Measurements from ENCODE around the gene HSP90AB1.

HSP90AB1 gene

DNA sequence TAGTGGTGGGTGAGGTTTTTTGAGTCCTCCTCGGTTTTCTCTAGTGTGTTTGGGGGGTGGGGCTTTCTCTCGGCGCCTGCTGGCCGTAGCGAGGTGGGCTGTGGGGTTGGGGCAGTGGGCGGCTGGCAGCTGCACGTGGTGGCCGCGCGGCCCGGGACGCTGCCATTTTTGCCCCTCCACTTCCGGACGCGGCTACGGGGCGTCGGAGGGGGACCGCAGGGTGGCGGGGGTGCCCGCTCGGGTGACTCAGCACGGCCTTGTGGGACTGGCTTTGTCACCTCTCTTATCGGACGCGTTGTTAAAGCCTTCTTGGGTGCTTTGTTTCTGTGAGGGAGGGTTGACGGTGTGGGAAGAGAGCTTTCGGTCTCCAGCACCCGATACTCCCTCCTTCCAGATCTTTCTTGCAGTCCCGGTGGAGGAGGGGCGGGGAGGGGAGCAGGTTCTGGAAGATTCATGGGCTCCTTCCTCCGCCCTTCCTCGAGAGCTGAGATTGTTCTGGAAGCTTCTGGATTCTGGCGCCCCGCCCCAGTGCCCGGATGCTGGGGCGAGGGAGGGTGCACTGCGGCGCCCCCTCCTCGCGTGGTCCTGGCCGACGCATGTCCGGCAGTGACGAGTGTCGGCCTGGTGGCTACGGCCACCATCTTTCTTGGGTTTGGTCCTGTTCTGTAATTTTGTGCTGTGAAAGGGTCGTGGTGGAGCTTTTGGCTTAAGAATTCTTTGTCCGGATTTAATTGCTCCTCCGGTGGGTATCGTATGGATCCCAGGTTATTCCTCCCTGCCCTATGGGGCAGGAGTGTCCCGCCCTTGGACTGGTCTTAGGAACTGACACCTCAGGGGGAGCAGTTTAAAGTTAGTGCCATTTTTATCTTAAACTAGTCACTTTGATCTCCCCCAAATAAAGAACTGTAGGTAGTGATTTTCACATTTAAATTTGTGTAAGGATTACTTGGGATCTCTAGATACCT, 719 bp downstream of the HSP90AB1 start:
- ChIA-PET POLR2A (interaction anchor here (0.6 to 4.4 kb wide), 13 partner anchors 8 to 621 kb away, joined by 3 to 109 read pairs (median 6); partner anchors contain the start of genes GTPBP2, SLC29A1 and SLC35B2), CTCF (interaction anchor here (1.4 to 8.1 kb wide), 6 partner anchors 9 to 151 kb away, joined by 3 to 135 read pairs (median 6); partner anchors contain the start of genes SLC29A1 and SLC35B2)
- TF ChIP-seq, protein P1, sequence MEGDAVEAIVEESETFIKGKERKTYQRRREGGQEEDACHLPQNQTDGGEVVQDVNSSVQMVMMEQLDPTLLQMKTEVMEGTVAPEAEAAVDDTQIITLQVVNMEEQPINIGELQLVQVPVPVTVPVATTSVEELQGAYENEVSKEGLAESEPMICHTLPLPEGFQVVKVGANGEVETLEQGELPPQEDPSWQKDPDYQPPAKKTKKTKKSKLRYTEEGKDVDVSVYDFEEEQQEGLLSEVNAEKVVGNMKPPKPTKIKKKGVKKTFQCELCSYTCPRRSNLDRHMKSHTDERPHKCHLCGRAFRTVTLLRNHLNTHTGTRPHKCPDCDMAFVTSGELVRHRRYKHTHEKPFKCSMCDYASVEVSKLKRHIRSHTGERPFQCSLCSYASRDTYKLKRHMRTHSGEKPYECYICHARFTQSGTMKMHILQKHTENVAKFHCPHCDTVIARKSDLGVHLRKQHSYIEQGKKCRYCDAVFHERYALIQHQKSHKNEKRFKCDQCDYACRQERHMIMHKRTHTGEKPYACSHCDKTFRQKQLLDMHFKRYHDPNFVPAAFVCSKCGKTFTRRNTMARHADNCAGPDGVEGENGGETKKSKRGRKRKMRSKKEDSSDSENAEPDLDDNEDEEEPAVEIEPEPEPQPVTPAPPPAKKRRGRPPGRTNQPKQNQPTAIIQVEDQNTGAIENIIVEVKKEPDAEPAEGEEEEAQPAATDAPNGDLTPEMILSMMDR (IDR thresholded peaks at IDR 0.05; ENCODE audit: insufficient read depth, low read length, missing control alignments): no peak
- no peak for DNase-seq (ENCODE audit: low read depth, low spot score)
- H3K4me3 ChIP-seq (ENCODE audit: low read depth, low read length): peak overlapping the region; percentile 99

DNA sequence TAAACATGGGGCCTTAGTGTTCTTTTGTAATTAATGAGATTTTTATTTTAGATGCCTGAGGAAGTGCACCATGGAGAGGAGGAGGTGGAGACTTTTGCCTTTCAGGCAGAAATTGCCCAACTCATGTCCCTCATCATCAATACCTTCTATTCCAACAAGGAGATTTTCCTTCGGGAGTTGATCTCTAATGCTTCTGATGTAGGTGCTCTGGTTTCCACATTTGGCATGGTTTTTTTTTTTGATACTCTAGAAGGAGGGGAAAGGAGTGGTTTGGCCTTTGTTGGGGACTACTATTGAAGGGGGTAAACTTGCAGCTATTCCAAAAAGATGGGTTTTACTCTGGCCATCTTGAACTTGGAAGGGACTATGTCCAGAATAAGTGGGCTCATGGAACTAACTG, 1.7 kb downstream of the HSP90AB1 start:
- DNase-seq (ENCODE audit: low read depth, low spot score): no peak
- CTCF ChIA-PET: interaction anchor here (1.4 to 8.1 kb wide), 7 partner anchors 8 to 152 kb away, joined by 3 to 135 read pairs (median 5); partner anchors contain the start of gene SLC35B2
- TF ChIP-seq, protein P1 (IDR thresholded peaks at IDR 0.05; ENCODE audit: insufficient read depth, low read length, missing control alignments): no peak
- POLR2A ChIA-PET: interaction anchor here (4.4 kb wide), 1 partner anchor 7 kb away, joined by 109 read pairs; the partner anchor contains the start of gene SLC35B2
- peak overlapping the region; percentile 99 for H3K4me3 ChIP-seq (ENCODE audit: low read depth, low read length)

DNA sequence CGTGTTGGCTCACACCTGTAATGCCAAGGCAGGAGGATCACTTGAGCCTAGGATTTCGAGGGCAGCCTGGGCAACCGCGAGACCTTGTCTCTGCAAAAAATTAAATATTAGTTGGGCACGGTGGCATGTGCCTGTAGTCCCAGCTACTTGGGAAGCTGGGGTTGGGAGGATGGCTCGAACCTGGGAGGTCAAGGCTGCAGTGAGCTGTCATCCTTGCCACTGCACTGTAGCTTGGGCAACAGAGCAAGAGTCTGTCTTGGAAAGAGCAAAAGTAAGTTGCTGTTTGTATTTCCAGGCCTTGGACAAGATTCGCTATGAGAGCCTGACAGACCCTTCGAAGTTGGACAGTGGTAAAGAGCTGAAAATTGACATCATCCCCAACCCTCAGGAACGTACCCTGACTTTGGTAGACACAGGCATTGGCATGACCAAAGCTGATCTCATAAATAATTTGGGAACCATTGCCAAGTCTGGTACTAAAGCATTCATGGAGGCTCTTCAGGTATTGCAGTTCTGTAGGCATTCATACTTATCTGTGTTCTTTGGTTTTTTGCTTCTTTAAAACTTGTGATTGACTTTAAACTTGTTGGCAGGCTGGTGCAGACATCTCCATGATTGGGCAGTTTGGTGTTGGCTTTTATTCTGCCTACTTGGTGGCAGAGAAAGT, 2.3 kb downstream of the HSP90AB1 start:
- peak overlapping the region; percentile 99 for H3K4me3 ChIP-seq (ENCODE audit: low read depth, low read length)
- POLR2A ChIA-PET: interaction anchor here (4.4 kb wide), 1 partner anchor 7 kb away, joined by 109 read pairs; the partner anchor contains the start of gene SLC35B2
- CTCF ChIA-PET: interaction anchor here (1.5 to 8.1 kb wide), 5 partner anchors 7 to 152 kb away, joined by 3 to 135 read pairs (median 5); partner anchors contain the start of gene SLC35B2
- TF ChIP-seq, protein P1 (IDR thresholded peaks at IDR 0.05; ENCODE audit: insufficient read depth, low read length, missing control alignments): no peak
- no peak for DNase-seq (ENCODE audit: low read depth, low spot score)

DNA sequence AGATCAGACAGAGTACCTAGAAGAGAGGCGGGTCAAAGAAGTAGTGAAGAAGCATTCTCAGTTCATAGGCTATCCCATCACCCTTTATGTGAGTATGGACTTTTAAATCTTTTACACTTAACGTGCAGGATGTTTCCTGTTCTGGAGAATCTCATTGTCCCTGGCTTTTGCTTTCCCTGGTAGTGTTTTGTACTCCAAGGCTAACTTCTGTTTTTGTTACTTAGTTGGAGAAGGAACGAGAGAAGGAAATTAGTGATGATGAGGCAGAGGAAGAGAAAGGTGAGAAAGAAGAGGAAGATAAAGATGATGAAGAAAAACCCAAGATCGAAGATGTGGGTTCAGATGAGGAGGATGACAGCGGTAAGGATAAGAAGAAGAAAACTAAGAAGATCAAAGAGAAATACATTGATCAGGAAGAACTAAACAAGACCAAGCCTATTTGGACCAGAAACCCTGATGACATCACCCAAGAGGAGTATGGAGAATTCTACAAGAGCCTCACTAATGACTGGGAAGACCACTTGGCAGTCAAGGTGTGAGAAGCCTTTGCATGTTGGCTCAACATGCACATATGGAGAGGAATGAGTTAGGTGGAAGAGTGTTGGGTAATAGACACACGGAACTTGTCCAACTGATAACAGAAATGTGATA, 3.3 kb downstream of the HSP90AB1 start:
- ChIA-PET POLR2A (no interaction called here), CTCF (interaction anchor here (0.9 to 8.1 kb wide), 4 partner anchors 14 to 77 kb away, joined by 3 to 135 read pairs (median 39); no protein-coding TSS in a partner anchor)
- TF ChIP-seq, protein P1 (IDR thresholded peaks at IDR 0.05; ENCODE audit: insufficient read depth, low read length, missing control alignments): no peak
- no peak for DNase-seq (ENCODE audit: low read depth, low spot score)
- H3K4me3 ChIP-seq (ENCODE audit: low read depth, low read length): no peak overlapping the region

DNA sequence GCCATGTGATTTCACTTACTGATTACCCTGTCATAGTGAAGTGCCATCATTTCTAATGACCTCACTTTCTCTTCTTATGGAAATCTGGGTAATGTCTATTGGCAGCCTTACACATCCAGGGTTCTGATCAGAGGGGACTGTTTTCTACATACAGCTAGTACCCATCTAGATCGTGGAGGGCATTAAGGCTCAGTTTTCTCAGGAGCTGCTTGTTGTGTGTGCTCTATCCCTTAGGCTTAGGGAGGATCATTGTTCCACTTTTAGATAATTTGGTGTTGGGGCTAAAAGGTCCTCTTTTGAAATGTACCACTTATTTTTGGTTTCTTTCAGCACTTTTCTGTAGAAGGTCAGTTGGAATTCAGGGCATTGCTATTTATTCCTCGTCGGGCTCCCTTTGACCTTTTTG, 3.8 kb downstream of the HSP90AB1 start:
- ChIA-PET CTCF (interaction anchor here (0.9 to 7.4 kb wide), 4 partner anchors 8 to 17 kb away, joined by 3 to 73 read pairs (median 6); no protein-coding TSS in a partner anchor), POLR2A (no interaction called here)
- DNase-seq (ENCODE audit: low read depth, low spot score): no peak
- H3K4me3 ChIP-seq (ENCODE audit: low read depth, low read length): no peak overlapping the region
- TF ChIP-seq, protein P1 (IDR thresholded peaks at IDR 0.05; ENCODE audit: insufficient read depth, low read length, missing control alignments): no peak

All from AG04449 (cell line).